ENCODE measurements around the gene SPDL1.
A peak's percentile ranks its signal among the peaks of the same experiment; 100 is the strongest.
"Not testable (repeated sequence)": the region's sequence is repeated elsewhere in the genome, so short reads cannot be mapped to it uniquely, and the experiment has no call there.

Gene SPDL1

GRCh38 chr5:169574134-169574646 lies 9.4 kb upstream of the SPDL1 start:
- DNase-seq, result no peak

GRCh38 chr5:169576181-169576598 lies 7.4 kb upstream of the SPDL1 start:
- no peak for DNase-seq

GRCh38 chr5:169577951-169578350 lies 5.6 kb upstream of the SPDL1 start:
- DNase-seq, result no peak

- no peak for DNase-seq
Observed at GRCh38 chr5:169580964-169581363, 2.6 kb upstream of the SPDL1 start.

- peak in 1 of 2 experiments; percentile 20 for DNase-seq
Observed at GRCh38 chr5:169581580-169582227, 1.9 kb upstream of the SPDL1 start.

- DNase-seq, result no peak
Observed at GRCh38 chr5:169583101-169583423, 511 bp upstream of the SPDL1 start.

- DNase-seq, result no peak
Observed at GRCh38 chr5:169584998-169585451, 1.5 kb downstream of the SPDL1 start.

GRCh38 chr5:169590602-169591001 lies 7.0 kb downstream of the SPDL1 start:
- no peak for DNase-seq

GRCh38 chr5:169591636-169592035 lies 8.1 kb downstream of the SPDL1 start:
- no peak for DNase-seq

GRCh38 chr5:169592937-169593650 lies 9.5 kb downstream of the SPDL1 start:
- DNase-seq, result no peak

GRCh38 chr5:169595172-169595820 lies 11.7 kb downstream of the SPDL1 start:
- DNase-seq, result no peak

- no peak for DNase-seq
Observed at GRCh38 chr5:169599451-169599850, 15.9 kb downstream of the SPDL1 start.

GRCh38 chr5:169602535-169602934 lies 19.0 kb downstream of the SPDL1 start:
- DNase-seq, result no peak

- no peak for DNase-seq
Observed at GRCh38 chr5:169606279-169606678, 22.7 kb downstream of the SPDL1 start.

- DNase-seq, result no peak
Observed at GRCh38 chr5:169607882-169608281, 24.3 kb downstream of the SPDL1 start.

- no peak for DNase-seq
Observed at GRCh38 chr5:169609716-169610115, 26.1 kb downstream of the SPDL1 start.

- DNase-seq, result no peak
Observed at GRCh38 chr5:169610606-169611005, 27.0 kb downstream of the SPDL1 start.

GRCh38 chr5:169615561-169615960 lies 32.0 kb downstream of the SPDL1 start:
- DNase-seq, result no peak

- DNase-seq, result not testable (repeated sequence)
Observed at GRCh38 chr5:169624307-169624706, 40.7 kb downstream of the SPDL1 start.

- DNase-seq, result no peak
Observed at GRCh38 chr5:169626779-169627178, 43.2 kb downstream of the SPDL1 start.

- no peak for DNase-seq
Observed at GRCh38 chr5:169627551-169627950, 44.0 kb downstream of the SPDL1 start.

GRCh38 chr5:169628892-169629291 lies 45.3 kb downstream of the SPDL1 start:
- no peak for DNase-seq

GRCh38 chr5:169629847-169630548 lies 46.4 kb downstream of the SPDL1 start:
- no peak for DNase-seq

All from NCI-H1930 (cell line).